Stimulated activated naive CD8-positive, alpha-beta T cell treated with anti-CD3 and anti-CD28 coated beads, Interleukin-15, Interleukin-2, amounts not matched to agents 100 ng/mL and 50 ng/mL, for 24 hours (primary cell): ENCODE results near the gene CNIH3.
"Not testable (repeated sequence)": the region's sequence is repeated elsewhere in the genome, so short reads cannot be mapped to it uniquely, and the experiment has no call there.

Experiments
- H3K27ac Mint-ChIP-seq: one replicate; pipeline ENCODE4 v1.8.0; 2021; ENCODE audit warnings: mild to moderate bottlenecking, mixed read lengths
- H3K27me3 Mint-ChIP-seq: one replicate; pipeline ENCODE4 v1.8.0; 2021; ENCODE audit warnings: mixed read lengths
- H3K36me3 Mint-ChIP-seq: one replicate; pipeline ENCODE4 v1.8.0; 2021; ENCODE audit warnings: low read depth, mixed read lengths
- H3K4me1 Mint-ChIP-seq: one replicate; pipeline ENCODE4 v1.8.0; 2021; ENCODE audit warnings: low read depth, mixed read lengths
- H3K4me3 Mint-ChIP-seq: one replicate; pipeline ENCODE4 v1.8.0; 2021; ENCODE audit warnings: mild to moderate bottlenecking, mixed read lengths
- H3K9me3 Mint-ChIP-seq: one replicate; pipeline ENCODE4 v1.8.0; 2021; ENCODE audit warnings: mixed read lengths

Gene CNIH3

DNA sequence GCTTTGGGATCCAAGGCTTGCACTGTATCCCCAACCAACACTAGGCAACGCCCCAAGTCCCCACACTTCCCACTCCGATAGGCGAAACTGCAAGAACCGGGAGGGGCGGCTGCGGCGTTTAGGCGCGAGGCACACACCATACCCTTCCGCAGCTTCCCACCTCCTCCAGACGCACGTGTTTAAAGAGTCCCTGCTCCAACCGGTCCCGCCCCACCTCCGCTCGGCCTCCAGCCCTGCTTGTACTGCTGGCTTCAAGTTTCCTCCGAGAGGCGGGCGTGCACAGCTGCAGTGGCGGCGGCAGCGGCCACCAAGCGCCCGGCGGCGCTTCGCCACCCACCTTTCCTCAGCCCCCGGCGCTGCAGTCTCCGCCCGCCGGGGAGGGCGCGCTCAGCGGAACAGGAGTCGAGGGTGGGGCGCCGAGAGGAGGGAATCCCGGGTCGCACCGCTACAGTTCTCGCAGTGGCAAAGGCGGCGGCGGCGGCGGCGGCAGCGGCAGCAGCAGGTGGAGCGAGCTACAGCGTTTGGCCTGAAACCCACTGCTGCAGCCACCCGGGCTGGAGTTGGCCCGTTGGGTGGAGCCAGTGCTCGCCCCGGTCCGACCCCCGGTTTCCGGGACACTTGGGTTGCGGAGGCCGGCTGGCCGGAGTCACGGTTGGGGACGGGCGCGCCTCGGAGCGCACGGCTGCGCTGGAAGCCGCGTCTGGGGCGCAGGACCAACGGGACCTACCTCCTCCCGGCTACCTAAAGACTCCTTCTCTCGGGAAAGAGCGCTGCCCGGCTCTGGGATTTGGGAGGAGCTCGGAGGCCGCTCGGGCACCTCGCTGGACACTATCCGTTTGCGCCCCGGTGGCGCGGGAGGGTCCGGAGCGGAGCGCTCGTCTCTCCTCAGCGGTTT is at the start of gene CNIH3:
Gene CNIH3 (plus strand): TSS at position 457 of the 895 bp plus-strand sequence. CDS start 858 bp downstream, outside the sequence.
- Mint-ChIP-seq H3K4me1 (peaks cover 20% of the 10 kb centered on the region), H3K9me3 (no peaks in the 10 kb centered on the region), H3K27me3 (peaks cover 60% of the 10 kb centered on the region), H3K27ac (no peak within 1 kb of the TSS), H3K36me3 (no peaks in the 10 kb centered on the region), H3K4me3 (peak within 1 kb of the TSS; percentile 64)

DNA sequence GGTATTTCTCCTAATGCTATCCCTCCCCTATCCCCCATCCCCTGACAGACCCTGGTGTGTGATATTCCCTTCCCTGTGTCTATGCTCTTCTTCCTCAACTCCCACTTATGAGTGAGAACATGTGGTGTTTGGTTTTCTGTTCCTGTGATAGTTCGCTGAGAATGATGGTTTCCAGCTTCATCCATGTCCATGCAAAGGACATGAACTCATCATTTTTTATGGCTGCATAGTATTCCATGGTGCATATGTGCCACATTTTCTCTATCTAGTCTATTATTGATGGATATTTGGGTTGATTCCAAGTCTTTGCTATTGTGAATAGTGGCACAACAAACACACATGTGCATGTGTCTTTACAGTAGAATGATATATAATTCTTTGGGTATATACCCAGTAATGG is 49.6 kb upstream of the CNIH3 start:
- H3K4me1 Mint-ChIP-seq, H3K9me3 Mint-ChIP-seq, H3K27ac Mint-ChIP-seq, H3K4me3 Mint-ChIP-seq, H3K27me3 Mint-ChIP-seq, H3K36me3 Mint-ChIP-seq: not testable (repeated sequence)

DNA sequence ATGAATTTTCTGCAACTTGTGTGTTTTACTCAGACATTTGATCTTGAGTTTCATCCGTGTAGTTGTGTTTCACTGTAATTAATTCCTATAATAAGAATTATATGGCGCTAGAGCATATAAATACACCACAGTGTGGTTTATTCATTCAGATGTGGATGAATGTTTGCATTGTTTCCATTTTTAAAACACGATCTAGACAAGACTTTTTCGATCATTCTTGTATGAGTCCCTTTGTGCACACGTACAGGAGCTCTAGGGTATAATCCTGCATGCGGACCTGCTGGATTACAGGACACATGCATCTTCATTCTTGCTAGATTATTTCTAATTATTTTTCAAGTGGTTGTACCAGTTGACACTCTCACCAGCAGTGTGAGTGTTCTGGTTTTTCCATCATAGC is 46.8 kb upstream of the CNIH3 start:
- no peak overlapping the region for H3K27ac Mint-ChIP-seq
- no peaks in the 10 kb centered on the region for H3K4me1 Mint-ChIP-seq
- H3K27me3 Mint-ChIP-seq: peaks cover 6% of the 10 kb centered on the region
- H3K36me3 Mint-ChIP-seq: no peaks in the 10 kb centered on the region
- no peaks in the 10 kb centered on the region for H3K9me3 Mint-ChIP-seq
- no peak overlapping the region for H3K4me3 Mint-ChIP-seq

DNA sequence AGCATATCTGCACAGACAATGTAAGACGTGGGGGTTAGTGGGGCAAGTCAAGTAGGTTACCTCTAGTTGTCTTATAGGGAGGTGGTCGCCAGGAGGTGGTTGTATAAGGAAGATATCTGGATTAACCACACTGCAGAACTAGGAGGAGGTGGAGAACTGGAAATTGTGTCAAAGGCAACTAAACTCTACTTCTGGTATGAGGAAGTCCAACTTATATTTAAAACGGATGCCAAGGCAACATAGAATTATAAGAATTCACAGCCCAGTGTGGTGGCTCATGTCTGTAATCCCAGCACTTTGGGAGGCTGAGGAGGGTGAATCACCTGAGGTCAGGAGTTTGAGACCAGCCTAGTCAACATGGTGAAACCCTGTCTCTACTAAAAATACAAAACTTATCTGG is 44.1 kb upstream of the CNIH3 start:
- H3K27ac Mint-ChIP-seq: not testable (repeated sequence)

DNA sequence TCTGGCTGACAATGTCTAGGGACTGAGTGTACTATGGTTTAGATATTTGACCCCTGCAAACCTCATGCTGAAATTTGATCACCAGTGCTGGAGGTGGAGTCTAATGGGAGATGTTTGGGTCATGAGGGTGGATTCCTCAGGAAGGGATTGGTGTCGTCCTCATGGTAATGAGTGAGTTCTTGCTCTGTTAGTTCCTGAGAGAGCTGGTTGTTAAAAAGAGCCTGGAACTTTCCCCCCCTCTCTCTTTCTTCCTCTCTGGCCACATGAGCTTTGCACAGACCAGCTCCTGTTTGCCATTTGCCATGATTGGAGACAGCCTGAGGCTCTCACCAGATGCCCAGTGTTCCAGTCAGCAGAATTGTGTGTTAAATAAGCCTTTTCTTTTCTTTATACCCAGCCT is 36.6 kb upstream of the CNIH3 start:
- peaks cover 13% of the 10 kb centered on the region for H3K9me3 Mint-ChIP-seq
- no peaks in the 10 kb centered on the region for H3K36me3 Mint-ChIP-seq
- H3K4me3 Mint-ChIP-seq: no peak overlapping the region
- peaks cover 2% of the 10 kb centered on the region for H3K27me3 Mint-ChIP-seq
- no peaks in the 10 kb centered on the region for H3K4me1 Mint-ChIP-seq
- H3K27ac Mint-ChIP-seq: no peak overlapping the region

More for the DNA sequence above, 44.1 kb upstream of the CNIH3 start:
- not testable (repeated sequence) for H3K4me1 Mint-ChIP-seq, H3K4me3 Mint-ChIP-seq, H3K27me3 Mint-ChIP-seq, H3K36me3 Mint-ChIP-seq, H3K9me3 Mint-ChIP-seq

DNA sequence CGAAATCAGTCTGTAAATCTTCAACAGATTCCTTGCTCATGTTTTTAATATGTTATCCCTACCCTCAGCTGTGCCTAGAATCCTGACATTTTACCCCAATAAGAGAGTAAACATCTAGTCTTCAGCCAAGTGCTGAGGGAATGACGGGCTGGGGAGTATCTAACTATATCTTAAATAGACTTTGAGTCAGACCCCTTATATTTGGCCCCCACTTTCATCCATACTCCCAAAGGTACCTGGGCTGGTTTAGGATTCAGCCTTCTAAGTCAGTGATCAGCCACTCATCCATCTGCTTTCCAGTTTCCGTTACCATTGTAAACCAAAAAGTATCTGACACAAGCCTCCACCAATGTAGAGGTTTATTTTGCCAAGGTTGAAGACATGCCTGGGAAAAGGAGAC is 36.1 kb upstream of the CNIH3 start:
- Mint-ChIP-seq H3K36me3 (no peaks in the 10 kb centered on the region), H3K4me3 (no peak overlapping the region), H3K9me3 (peaks cover 14% of the 10 kb centered on the region), H3K27me3 (peaks cover 2% of the 10 kb centered on the region), H3K4me1 (no peaks in the 10 kb centered on the region), H3K27ac (no peak overlapping the region)

DNA sequence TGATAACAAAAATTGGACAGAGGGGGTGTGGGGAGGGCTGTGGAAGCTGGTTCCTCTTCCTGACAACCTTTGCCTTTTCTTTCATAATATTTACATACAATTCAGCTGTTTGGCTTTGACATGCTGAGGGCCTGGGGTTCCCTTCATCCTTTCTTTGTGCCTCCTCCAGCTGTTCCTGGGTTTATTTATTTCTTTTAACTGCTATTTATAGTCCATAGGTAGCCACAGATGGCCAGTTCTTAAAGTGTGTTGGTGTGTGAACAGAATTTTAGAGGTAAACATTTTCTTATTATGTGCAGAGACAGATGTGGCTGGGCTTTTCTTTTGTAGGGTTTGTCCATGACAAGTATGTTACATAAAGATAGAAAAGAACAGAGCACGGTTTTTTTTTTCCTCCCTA is 34.1 kb upstream of the CNIH3 start:
- Mint-ChIP-seq H3K4me3 (no peak overlapping the region), H3K27me3 (no peaks in the 10 kb centered on the region), H3K36me3 (no peaks in the 10 kb centered on the region), H3K4me1 (no peaks in the 10 kb centered on the region), H3K27ac (no peak overlapping the region), H3K9me3 (peaks cover 10% of the 10 kb centered on the region)

DNA sequence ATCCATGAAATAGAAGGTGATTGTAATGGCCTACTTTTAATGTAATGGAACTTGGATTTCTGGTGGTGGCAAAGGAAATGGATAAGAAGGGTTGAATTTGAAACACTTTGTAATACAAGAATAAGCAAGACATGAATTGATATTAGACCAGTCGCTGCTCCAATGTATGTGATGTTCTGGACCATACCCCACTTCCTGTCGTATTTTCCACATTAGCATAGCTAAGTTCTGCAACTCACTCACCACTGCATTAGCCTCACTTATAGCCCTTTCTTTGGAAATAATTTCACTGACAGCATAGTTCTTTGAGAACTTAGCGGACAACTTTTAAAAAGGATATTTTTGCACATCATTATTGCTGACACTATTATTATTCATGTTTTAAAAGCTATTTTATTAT is 32.3 kb upstream of the CNIH3 start:
- Mint-ChIP-seq H3K4me1 (no peaks in the 10 kb centered on the region), H3K27me3 (no peaks in the 10 kb centered on the region), H3K9me3 (peaks cover 4% of the 10 kb centered on the region), H3K27ac (no peak overlapping the region), H3K4me3 (no peak overlapping the region), H3K36me3 (no peaks in the 10 kb centered on the region)

DNA sequence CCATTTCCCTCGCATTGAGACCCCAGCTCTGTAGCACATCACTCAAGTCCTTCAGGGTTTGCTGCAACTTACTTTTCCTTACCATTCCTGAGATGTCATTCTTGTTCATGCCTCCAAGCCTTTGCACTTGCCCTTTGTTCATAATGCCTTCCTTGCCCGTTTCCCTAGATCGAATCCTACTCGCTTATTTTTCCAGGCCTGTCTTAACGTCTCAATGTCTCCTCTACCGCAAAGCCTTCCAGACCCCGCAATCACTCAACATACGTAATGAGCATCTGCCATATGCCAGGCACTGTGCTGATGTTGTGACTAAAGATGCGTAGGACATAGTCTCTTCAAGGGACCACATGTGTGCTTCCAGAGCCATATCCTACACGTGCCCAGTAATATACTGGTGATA is 31.1 kb upstream of the CNIH3 start:
- no peaks in the 10 kb centered on the region for H3K27me3 Mint-ChIP-seq
- H3K4me1 Mint-ChIP-seq: no peaks in the 10 kb centered on the region
- no peaks in the 10 kb centered on the region for H3K36me3 Mint-ChIP-seq
- H3K4me3 Mint-ChIP-seq: no peak overlapping the region
- H3K27ac Mint-ChIP-seq: no peak overlapping the region
- peaks cover 4% of the 10 kb centered on the region for H3K9me3 Mint-ChIP-seq

DNA sequence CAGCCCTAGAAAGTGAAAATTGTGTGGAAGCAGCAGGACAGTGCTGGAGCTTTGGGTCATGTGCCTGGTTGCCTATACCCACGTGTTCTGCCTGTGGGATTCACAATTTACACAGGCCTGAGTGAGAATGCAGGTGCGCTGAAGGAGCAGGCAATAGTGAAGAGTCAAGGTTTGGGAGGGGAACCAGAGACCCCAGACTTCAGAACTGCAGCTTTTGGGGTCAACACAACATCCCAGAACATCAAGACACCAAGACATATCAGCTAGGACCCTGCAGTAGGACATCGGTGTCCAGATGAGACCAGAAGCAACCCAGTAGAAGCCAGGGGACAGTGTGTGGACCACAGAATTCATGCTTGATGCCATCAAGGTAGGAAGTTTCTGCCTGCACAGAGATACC is 29.1 kb upstream of the CNIH3 start:
- Mint-ChIP-seq H3K9me3 (peaks cover 4% of the 10 kb centered on the region), H3K4me1 (no peaks in the 10 kb centered on the region), H3K27ac (no peak overlapping the region), H3K27me3 (no peaks in the 10 kb centered on the region), H3K36me3 (no peaks in the 10 kb centered on the region), H3K4me3 (no peak overlapping the region)

DNA sequence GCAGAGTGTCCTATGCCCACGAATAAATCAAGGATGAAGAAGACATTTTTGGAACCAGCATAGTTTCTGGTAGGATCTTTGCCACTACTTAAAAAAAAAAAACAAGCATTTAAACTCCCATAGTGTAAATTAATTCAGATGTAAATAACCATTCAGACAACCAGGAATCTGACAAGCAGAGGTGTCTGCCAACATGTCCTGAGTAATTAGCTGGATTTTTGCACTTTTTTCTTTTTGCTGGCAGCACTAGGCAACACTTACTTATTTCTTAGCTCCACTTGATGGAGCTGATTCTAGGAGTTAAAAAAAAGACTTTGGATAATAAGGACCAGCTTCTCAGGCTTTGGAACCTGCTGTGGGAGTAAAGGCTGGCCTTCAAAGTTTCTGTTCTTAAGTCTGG is 27.6 kb upstream of the CNIH3 start:
- Mint-ChIP-seq H3K36me3 (no peaks in the 10 kb centered on the region), H3K4me1 (no peaks in the 10 kb centered on the region), H3K9me3 (peaks cover 4% of the 10 kb centered on the region), H3K4me3 (no peak overlapping the region), H3K27me3 (no peaks in the 10 kb centered on the region), H3K27ac (no peak overlapping the region)

DNA sequence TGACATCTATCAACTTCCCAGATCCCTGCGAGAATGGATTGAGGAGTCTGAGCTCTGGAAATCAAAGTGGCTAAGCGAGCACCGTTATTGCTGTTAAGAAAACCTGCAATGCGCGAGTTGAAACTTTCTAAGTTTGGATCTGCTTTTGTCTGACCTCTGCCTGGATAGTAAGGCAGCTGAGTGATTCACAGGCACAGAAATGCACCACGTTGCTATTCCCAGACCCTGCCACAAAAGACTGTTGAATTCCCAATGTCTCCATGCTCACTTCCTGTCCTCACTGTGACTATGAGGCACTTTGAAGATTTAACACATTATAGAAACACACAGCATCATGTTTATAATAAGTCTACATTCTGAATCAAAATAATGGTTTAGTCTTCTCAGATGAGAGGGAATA is 27.1 kb upstream of the CNIH3 start:
- Mint-ChIP-seq H3K36me3 (no peaks in the 10 kb centered on the region), H3K27me3 (no peaks in the 10 kb centered on the region), H3K4me3 (no peak overlapping the region), H3K9me3 (peaks cover 4% of the 10 kb centered on the region), H3K27ac (no peak overlapping the region), H3K4me1 (no peaks in the 10 kb centered on the region)

DNA sequence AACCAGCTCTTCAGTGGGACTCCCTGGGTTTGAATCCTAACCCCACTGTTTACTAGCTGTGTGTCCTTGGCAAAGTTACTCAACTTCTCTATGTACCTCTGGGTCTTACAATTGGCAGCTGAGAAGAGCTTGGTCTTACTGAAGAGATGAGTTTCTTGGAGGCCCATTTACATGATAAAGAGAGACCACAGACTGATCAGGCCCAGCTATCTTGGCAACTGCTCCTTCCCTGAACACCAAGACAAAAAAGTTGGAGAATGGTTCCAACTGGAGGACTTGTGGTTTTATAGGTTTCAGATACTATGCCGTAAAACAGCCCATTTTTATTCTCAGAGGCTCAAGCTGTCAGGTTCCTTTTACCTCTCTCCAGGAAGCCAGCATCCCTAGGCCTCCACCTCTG is 24.8 kb upstream of the CNIH3 start:
- Mint-ChIP-seq H3K9me3 (no peaks in the 10 kb centered on the region), H3K4me1 (no peaks in the 10 kb centered on the region), H3K27ac (no peak overlapping the region), H3K27me3 (no peaks in the 10 kb centered on the region), H3K4me3 (no peak overlapping the region), H3K36me3 (no peaks in the 10 kb centered on the region)

DNA sequence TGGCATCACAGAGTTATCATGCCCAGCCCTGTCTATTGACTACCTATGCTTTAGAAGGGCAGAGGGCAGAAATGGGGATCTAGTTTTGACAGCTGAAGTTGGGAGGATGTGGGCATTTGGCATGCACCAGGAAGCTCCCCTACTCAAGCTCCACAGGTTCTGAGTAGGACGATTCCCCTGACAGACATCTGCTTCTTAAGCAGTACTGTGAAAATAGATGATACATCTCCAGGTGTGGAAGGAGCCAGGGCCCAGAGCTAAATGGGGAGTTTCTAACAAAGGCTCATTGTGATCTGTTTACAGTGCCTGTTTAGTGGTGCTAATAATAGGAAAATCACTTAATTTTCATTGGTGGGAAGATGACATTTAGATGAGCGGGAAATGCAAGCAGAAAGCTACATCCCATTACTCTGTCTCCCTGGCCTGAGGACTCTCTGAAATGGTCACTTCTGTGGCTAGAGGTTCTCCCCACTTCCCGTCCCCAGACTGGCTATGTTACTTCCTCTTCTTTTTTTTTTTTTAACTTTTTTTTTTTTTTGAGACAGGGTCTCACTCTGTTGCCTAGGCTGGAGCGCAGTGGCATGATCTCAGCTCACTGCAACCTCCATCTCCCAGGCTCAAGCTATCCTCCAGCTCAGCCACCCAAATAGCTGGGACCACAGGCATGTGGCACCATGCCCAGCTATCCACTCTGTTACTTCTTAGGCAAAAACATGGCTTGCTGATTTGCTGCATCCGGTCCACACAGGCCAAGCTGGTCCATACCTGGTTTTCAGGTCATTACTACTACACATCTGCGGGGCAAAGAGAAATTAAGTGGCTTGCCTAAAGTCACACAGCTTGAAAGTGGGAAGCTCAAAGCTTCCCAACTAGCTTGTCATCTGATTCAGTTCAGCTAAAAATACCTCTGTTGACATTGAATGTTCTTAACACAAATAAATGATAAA is 23.2 kb upstream of the CNIH3 start:
- Mint-ChIP-seq H3K36me3 (no peaks in the 10 kb centered on the region), H3K4me3 (no peak overlapping the region), H3K27ac (no peak overlapping the region), H3K9me3 (no peaks in the 10 kb centered on the region), H3K27me3 (no peaks in the 10 kb centered on the region), H3K4me1 (no peaks in the 10 kb centered on the region)

DNA sequence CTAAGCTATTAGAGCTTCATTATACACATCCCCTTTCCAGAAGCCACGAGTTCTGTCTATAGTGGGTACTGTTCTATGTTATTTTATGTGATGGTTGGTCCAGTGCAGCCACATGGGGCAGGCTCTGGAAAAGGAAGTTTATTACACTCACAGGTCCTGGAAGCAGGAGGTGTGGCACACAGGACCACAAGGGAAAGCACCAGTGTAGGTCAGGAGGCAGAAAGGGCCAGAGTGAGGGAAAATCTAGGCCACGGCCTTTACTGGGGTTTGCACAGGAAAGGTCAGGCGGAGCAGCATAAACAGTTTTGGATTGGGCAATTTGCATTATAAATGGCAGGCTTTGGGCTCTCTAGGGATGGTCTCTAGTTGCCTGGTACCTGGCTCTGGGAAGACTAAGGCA is 21.8 kb upstream of the CNIH3 start:
- Mint-ChIP-seq H3K4me3 (no peak overlapping the region), H3K9me3 (no peaks in the 10 kb centered on the region), H3K27me3 (no peaks in the 10 kb centered on the region), H3K4me1 (no peaks in the 10 kb centered on the region), H3K36me3 (no peaks in the 10 kb centered on the region), H3K27ac (peak overlapping the region; percentile 26)
